ENCODE measurements around the gene SLC28A3.

- TF ChIP-seq CTCF (conservative IDR thresholded peaks at IDR 0.05; ENCODE audit: low read depth in 2 of 2) (no peak), EZH2 (IDR thresholded peaks at IDR 0.05; ENCODE audit: low read depth, unreplicated experiment) (no peak), CREB1 (CRISPR knock-in tag; IDR thresholded peaks at IDR 0.05; ENCODE audit: low read depth) (no peak), REST (IDR thresholded peaks at IDR 0.05; ENCODE audit: unreplicated experiment) (no peak), EZH2phosphoT487 (IDR thresholded peaks at IDR 0.05; ENCODE audit: unreplicated experiment) (no peak), POLR2AphosphoS5 (IDR thresholded peaks at IDR 0.05; ENCODE audit: low read depth) (no peak), NANOG (IDR thresholded peaks at IDR 0.05; ENCODE audit: borderline replicate concordance) (no peak), JUNB (IDR thresholded peaks at IDR 0.05; ENCODE audit: unreplicated experiment) (no peak), ETS1 (IDR thresholded peaks at IDR 0.05) (no peak)
These were observed 16.7 kb downstream of the SLC28A3 start for GRCh38 chr9:84323858-84324257.

All from GM23338 (cell line).